Hematopoietic multipotent progenitor cell (in vitro differentiated cells): ENCODE results near the gene COQ7. TPM values are rescaled to one million over a fixed set of nuclear protein-coding genes. Genes with fewer than 3 reads are reported as not detected.

Experiments
- DNase-seq, 3 donors: peaks; one replicate each; pipeline ENCODE4 v3.0.0-alpha.2; 2011 to 2015; ENCODE audit warnings: low read depth in 2 of 3, low spot score in 2 of 3
- total RNA-seq: library from RNA; depleted of rRNA; stranded (reverse); fragments of >200 nt; gene quantifications from one replicate; pipeline ENCODE4 v1.2.3, GENCODE V29; 2012

The COQ7 gene
- total RNA-seq, 1 donor = 12.7 TPM

DNA sequence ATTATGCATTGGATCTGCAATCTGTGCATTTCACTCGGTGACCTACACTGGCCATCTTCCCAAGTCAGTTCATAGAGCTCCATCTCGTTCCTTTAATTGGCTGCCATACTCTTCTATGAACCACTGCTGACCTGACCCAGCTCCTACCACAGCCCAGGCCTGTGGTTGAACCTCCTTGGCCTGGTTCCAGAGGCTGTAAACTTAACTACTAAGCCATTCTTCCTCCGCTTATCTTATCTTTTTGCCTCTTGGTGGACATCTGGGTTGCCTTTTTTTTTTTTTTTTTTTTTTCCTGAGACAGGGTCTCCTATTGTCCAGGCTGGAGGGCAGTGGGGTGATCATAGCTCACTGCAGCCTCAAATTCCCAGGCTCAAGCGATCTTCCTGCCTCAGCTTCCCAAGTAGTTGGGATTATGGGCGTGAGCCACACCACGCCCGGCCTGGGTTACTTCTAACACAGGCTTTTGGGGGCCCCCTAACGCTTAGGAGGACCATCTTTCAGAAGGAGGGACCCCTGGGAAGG, 18.3 kb downstream of the COQ7 start:
- peak in 2 of 3 donors; percentile 50 to 58 for DNase-seq

DNA sequence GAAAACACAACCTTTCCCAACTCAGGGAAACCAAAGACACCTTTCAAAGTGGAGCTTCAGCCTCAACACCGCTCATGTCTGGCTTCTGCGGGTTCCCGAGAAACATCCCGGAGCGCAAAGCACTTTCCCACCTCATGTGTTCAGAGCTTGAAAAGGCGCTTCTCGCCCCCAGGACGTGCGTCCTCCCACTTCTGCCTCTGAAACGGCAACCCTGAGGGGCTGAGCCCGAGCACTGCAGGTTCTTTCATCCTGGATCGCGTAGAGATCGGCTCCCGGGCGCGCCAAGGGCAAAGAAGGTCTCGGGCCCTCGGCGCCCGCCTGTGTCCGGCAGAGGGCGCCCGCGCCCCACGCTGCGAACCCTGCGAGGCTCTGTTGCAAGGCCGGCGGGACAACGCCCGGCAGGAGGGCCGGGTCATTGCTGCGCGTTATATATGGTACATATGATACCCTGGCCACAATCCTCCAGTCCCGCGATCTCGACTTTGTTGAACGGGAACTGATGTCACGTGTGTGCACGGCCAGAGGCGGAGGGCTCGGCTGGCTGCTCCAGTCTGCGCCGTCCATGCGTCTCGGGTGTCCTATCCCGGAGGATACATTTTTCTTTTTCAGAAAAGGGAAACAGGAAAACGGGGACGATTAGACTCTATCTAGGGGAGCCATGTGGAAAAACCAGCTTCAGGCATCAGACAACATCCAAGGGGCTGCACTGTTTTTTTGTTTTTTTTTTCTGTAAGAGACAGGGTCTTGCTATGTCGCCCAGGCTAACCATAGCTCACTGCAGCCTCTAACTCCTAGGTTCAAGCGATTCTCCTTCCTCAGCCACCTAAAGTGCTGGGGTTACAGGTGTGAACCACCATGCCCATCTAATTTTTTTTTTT, 19.1 kb downstream of the COQ7 start:
- peak; percentile 60 to 76 (median 76) for DNase-seq

DNA sequence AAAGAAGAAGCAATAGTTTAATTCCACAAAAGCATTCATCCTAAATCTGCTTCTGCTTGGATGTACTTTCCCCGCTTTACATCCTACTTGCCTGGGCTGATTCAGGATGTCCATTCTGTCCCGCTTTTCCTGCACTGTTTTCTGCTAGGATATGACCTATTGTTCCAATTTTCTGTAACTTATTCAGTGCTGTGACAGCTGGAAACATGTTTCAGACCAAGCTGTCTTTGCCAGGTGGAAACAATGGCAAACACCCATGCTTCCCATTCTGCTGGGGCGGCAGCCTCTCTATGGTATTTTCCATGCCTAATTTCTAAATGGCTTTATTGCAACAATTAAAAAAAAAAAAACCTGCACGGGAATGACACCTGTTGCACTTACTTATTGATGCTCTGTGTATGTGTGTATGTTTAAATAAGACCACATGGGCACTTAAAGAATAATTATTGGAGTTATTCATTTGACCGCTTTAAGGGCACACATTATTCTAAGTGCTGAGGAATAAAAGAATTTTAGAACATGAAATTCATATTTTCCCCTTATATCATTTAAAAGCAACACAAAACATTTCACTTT, 21.0 kb downstream of the COQ7 start:
- no peak for DNase-seq

DNA sequence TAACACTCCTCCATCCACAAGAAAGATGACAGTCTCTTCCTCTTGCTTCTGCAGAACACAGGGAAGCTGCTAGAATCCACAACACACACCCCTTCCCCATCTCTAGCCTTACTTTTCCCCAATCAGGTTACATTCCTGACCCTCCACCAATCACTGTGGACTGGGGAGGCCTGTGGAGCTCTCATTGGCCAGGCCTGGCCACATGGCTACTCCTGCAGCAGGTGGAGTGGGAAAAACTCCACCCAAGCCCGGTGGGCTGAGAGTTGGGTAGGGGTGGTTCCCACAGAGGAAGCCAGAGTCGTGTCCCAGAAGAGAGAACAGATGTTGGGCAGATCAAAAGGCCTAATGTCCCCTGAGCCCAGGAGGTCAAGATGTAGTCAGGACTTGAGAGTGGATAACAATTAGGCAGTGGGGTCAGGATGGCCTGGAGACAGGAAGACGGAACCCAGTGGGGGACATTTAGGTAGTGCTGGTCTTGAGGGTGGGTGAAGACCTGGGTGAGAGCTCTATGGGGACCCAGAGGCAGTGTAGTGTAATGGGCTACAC, 22.1 kb downstream of the COQ7 start:
- no peak for DNase-seq

DNA sequence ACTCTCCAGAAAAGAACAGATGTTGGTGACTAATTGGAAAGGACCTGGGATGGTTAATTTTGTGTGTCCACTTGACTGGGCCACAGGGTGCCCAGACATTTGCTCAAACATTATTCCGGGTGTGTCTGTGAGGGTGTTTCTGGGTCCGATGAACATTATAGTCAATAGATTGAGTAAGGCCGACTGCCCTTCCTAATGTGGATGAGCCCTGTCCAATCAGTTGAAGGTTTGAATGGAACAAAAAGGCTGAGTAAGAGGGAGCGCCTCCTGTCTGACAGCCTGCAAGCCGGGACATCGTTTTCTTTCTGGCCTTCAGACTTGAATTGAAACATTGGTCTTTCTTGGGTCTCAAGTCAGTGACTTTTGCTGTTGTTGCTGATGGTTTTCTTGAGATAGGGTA, 23.5 kb downstream of the COQ7 start:
- DNase-seq = no peak

DNA sequence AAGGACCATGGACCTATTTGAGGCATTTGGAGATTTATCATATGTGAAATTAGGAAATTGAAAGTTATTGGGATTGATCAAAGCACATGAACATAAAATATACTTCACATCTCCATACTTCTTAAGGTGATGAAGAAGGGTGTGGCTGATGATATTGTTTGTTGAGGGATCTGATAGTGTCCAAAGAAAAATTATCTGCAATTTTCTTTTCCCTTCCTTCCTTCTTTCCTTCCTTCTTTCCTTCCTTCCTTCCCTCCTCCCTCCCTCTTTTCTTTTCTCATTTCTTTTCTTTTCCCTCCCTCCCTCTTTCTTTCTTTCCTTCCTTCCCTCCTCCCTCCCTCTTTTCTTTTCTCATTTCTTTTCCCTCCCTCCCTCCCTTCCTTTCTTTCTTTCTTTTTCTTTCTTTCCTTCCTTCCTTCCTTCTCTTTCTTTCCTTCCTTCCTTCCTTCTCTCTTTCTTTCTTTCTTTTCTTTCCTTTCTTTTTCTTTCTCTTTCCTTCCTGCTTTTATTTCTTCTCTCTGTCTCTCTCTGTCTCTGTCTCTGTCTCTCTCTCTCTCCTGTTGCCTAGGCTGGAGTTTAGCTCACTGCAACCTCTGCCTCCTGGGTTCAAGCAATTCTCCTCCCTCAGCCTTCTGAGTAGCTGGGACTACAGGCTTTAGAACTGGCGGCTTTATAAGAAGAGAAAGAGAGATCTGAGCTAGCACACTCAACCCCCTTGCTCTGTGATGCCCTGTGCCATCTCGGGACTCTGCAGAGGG, 25.4 kb downstream of the COQ7 start:
- no peak for DNase-seq

DNA sequence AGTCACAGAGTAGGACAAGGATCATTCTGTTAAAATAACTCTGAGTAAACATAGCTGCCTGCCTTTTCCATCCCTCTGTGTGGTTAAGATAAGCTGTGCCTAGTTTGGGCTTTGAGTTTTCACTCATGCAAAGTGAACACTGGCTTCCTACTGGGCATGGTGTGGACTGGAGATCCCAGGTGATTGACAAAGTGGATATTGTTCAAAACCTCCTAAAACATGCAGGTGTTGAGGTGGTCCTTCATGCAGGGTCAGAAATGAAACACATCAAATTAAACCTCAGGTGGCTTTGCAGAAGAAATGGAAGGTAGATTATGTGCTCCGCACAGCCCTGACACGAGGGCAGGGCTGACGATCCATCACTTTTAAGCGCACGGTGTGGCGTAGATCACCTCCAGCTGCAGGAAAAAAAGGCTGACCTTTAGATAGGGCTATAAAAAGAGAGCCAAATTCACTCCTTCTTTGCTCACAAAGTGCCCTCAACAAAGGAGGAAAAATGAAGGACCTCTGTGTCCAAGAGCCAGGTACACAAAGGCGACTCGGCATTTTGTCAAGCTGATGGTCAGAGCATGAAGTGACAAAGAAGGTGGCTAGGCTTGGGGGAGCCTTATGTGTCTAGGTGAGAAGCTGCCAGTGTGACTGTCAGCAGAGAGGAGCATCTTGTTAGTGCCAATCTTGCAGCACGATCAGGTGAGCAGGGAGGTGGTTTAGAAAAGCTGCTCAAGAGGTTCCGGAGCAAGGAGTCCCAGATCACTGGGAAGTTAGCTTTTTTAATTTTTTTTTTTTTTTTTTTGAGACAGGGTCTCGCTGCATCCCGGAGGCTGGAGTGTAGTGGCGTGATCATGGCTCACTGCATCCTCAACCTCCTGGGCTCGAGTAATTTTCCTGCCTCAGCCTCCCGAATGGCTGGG, 26.5 kb downstream of the COQ7 start:
- DNase-seq = no peak

DNA sequence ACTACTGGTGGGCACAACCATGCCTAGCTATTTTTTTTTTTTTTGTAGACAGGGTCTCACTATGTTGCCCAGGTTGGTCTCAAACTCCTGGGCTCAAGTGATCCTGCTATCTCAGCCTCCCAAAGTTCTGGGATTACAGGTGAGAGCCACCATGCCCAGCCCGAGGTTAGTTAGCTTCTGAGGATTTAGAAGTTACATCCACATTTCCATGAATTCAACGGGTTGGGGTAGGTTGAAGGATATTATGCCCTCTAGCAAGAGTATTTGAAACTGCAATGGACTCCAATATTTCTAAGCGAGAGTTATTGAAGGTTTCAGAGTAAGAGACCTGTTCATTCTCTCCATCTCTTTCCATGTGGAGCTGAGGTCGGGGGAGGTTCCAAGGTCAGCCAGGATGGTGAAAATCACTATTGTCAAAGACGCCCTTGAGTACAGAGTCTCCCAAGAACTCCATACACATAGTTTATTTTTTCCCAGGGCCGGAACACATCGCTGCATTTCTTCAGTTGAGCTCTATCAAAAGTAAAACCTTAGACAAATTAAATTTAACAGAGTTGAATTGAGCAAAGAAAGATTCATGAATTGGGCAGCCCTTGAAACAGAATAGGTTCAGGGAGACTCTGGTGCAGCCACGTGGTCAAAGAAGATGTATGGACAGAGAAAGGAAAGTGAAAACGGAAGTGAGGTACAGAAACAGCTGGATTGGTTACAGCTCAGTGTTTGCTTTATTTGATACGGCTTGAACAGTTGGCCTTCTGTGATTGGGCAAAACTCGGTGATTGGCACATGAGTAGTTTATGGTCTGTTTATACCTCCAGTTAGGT, 27.3 kb downstream of the COQ7 start:
- DNase-seq = peak in 1 of 3 donors; percentile 31

DNA sequence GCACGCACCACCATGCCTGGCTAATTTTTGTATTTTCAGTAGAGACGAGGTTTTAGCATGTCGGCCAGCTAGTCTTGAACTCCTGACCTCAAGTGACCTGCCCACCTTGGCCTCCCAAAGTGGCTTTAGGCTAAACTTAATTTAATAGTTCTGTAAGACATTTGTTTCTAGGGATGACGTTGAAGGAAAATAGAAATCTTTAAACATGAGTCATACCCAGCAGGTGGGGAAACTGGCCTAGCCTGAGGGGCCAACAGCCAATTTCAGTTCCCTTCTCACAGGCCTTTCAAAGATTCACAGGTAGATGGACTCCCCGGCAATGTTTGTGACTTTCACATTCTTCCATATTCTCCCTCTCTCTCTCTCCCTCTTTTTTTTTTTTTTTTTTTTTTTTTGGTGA, 28.2 kb downstream of the COQ7 start:
- DNase-seq = no peak

DNA sequence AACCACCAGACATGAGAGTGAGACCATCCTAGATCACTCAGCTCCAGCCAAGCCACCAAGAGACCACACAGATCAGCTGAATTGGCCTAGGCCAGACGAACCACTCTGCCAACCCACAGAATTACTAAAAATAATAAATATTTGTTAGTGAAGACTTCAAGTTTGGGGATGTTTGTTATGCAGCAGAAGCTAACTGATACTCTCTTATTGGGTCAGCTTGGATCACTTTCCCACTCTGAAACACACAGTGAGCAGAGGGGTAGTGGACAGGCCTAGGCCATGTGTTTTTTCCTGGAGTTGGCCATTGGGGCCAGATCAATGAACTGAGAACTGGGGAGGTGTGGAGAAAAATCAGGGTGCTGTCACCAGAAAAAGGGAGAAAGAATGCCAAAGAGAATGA, 30.8 kb downstream of the COQ7 start:
- no peak for DNase-seq

DNA sequence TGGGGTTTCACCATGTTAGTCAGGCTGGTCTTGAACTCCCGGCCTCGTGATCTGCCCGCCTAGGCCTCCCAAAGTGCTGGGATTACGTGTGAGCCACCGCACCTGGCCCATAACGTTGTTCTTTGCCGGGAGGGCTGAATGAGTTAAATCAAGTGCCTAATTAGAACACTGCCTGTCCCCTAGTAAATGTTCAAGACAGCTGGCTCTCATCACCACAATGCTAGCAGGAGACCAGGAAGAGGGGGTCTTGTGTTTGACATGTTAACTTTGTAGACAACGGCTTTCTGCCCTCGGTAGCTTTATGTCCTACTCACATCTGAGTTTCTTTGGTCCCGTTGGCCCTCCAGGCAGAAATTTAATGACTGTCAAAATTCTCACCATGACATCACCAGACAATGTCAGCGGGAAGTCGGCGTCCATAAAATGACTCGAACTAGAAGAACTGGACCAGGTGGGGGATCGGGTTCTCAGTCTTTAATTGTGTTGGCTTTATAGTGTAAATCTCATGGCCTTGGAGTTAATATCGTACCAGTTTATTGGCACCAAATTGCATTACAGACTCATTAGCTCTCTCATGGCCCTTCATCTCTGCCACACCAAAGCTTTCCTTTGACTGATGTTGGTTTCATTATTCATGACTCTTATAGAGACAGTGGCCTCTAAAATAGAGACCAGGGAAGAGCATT, 34.9 kb downstream of the COQ7 start:
- DNase-seq = no peak

DNA sequence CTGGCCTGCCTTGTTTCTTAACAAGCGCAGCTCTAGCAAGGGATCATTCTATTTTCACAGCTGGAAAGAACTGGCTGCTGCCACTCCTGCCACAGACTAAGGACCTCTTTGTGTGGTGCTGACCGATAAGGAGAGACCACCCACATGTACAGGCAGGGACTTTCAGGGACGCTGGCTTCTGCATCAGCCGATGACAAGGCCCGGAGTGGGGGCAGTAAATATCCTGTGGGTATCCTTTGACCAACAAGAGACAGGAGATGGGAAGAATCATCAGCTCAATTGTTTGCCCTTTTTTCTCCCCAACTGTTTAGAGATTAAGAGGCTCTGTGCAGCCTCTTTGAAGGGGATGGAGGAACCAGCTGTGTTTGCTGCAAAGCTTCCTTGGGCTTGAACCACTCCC, 37.2 kb downstream of the COQ7 start:
- no peak for DNase-seq

DNA sequence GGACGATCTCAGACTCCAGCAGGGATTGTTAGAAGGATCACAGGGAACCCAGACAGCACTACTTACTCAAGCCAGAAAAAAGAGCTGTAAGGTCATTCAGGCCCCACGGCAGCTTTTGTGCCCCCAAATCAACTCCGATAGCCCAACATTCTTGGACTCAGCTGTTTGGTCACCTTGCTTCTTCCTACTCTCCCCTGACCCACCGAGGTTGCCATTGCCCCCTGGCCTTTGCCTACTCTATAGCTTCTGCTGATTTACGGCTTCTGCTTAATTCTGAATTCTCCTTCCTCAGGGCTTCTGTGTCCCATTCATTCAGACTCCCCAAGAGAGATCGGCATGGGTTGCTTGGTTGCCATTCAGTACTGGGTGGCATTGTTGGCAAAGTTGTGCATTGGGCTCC, 37.7 kb downstream of the COQ7 start:
- DNase-seq = no peak

DNA sequence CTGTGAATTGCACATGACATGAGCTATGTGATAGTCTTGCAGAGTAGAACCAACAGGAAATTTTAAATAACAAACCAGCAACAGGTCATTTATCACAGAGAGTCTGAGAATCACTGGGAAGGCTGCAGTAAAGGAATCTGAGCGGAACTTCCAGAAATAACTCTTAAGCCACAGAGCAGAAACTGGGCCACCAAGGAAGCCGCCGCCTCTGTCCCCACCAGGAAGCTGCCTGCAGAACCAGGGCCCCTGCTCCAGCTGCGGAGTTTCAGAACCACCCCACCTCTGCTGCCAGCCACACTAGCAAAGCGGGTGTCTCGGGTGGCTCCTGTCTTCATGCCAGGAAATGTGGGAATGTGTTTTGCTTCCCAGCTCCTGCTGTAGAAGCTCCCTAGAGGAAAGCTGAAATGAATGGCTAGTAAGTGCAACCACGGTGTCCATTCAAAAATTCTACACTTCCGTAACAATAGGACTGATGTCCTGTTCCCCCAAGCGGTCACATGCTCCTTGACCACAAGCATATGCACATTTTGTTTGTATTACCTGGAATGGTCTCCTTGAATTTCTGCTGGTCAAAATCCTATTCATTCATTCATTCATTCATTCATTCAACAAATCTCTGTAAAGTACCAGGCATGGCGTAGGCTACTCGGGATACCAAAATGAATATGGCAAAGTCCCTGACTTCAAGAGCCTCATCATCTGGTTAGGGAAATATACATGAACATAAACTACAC, 38.6 kb downstream of the COQ7 start:
- DNase-seq = no peak

DNA sequence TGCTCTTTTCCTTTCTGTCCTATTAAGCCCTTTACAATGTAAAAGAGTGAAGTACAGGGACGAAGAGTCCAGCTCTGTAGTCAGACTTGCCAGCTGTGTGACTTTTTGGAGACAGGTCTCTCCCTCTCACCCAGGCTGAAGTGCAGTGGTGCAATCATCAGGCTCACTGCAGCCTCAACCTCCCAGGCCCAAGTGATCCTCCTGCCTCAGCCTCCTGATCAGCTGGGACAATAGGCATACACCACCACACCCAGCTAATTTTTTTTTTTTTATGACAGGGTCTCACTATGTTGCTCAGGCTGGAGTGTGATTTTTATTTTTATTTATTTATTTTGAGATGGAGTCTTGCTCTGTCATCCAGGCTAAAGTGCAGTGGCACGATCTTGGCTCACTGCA, 39.2 kb downstream of the COQ7 start:
- no peak for DNase-seq

DNA sequence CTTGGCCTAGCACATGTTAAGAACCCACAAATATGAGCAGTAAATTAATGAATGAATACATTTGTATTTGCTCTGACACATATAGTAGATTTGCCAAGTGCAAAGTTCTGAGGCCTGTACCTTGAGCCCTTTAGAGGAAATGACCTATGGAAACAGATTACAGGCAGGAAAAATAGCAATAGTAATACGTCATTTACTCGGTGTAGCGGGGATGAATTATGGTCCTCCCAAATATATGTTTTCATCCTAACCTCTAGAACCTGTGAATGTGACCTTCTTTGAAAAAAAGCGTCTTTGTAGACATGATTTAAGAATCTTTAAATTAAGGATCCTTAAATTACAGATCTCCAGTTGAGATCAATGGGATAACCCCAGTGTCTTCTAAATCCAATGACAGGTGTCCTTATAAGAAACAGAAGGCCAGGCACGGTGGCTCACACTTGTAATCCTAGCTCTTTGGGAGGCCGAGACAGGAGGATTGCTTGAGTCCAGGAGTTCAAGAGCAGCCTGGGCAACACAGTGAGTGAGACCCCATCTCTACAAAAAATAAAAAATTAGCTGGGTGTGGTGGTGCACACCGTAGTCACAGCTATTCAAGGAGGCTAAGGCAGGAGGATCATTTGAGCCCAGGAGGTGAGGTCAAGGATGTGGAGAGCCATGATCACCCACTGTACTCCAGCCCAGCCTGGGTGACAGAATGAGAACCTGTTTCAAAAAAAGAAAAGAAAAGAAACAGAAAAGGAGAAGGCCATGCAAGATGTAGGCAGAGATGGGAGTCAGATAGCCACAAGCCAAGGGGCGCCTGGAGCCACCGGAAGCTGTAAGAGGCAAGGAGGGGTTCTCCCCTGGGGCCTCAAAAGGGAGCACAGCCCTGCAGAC, 41.2 kb downstream of the COQ7 start:
- no peak for DNase-seq

DNA sequence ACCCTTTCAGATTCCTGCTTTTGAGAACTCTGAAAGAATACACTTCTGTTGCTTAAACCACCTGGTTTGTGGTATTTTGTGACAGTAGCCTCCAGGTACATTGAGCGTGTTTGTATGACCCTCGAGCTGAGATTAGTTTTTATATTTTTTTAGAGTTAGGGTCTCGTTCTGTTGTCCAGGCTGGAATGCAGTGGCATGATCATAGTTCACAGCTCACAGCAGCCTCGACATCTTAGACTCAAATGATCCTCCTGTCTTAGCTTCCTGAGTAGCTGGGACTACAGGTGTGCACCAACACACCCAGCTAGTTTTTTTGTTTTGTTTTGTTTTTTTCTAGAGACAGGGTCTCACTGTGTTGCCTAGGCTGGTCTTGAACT, 41.9 kb downstream of the COQ7 start:
- no peak for DNase-seq
